KMS-11 (cell line): Measurements from ENCODE around the gene MTMR2.

Experiments
- H2AFZ ChIP-seq: fragments of 200-600 bp; sonication (generic); 2 replicates; pipeline ENCODE4 v1.6.1; 2016; ENCODE audit warnings: antibody characterized with exemption, mixed run types, low read depth
- H3K27ac ChIP-seq: fragments of 200-600 bp; sonication (generic); 2 replicates; pipeline ENCODE4 v1.6.1; 2016; ENCODE audit warnings: mild to moderate bottlenecking, mixed run types
- H3K27me3 ChIP-seq: fragments of 200-600 bp; sonication (generic); 2 replicates; pipeline ENCODE4 v1.6.1; 2017; ENCODE audit warnings: mild to moderate bottlenecking, low read depth, mixed run types, moderate library complexity; ENCODE audit not compliant: insufficient read depth
- H3K36me3 ChIP-seq: fragments of 200-600 bp; sonication (generic); 2 replicates; pipeline ENCODE4 v1.6.1; 2017; ENCODE audit warnings: mild to moderate bottlenecking, mixed run types; ENCODE audit not compliant: insufficient read depth
- H3K4me1 ChIP-seq: fragments of 200-600 bp; sonication (generic); 2 replicates; pipeline ENCODE4 v1.6.1; 2016; ENCODE audit warnings: mild to moderate bottlenecking, low read depth, mixed run types; ENCODE audit not compliant: poor library complexity, severe bottlenecking
- H3K4me2 ChIP-seq: fragments of 200-600 bp; sonication (generic); 2 replicates; pipeline ENCODE4 v1.7.0; 2016; ENCODE audit warnings: mild to moderate bottlenecking, mixed run types
- H3K4me3 ChIP-seq: fragments of 200-600 bp; sonication (generic); IDR thresholded peaks from 2 replicates; pipeline ENCODE4 v1.6.1; 2017; ENCODE audit warnings: low read depth, low read length, mixed read lengths; ENCODE audit not compliant: insufficient read depth
- H3K79me2 ChIP-seq: fragments of 200-600 bp; sonication (generic); 2 replicates; pipeline ENCODE4 v1.6.1; 2016; ENCODE audit warnings: low read depth, mixed run types; ENCODE audit not compliant: insufficient read depth
- H3K9ac ChIP-seq: fragments of 200-600 bp; sonication (generic); 2 replicates; pipeline ENCODE4 v1.6.1; 2016; ENCODE audit warnings: mild to moderate bottlenecking, mixed run types
- H4K20me1 ChIP-seq: fragments of 200-600 bp; sonication (generic); 2 replicates; pipeline ENCODE4 v1.6.1; 2016; ENCODE audit warnings: mild to moderate bottlenecking, mixed run types; ENCODE audit not compliant: insufficient read depth
- CTCF ChIP-seq: fragments of 200-600 bp; sonication (generic); conservative IDR thresholded peaks from 2 replicates; pipeline ENCODE4 v1.6.1; 2017; ENCODE audit warnings: low read depth, mild to moderate bottlenecking, antibody characterized with exemption, low read length, moderate library complexity, mixed read lengths

MTMR2 gene

GRCh38 chr11:95795627-95796295, 128.1 kb downstream of the MTMR2 start:
- Histone ChIP-seq H3K9ac (no peak overlapping the region), H3K27me3 (no peaks in the 10 kb centered on the region), H3K36me3 (no peaks in the 10 kb centered on the region), H3K4me2 (no peak overlapping the region), H2AFZ (no peak overlapping the region), H3K79me2 (peaks cover 32% of the 10 kb centered on the region), H3K27ac (no peak overlapping the region), H4K20me1 (no peaks in the 10 kb centered on the region), H3K4me3 (no peak overlapping the region), H3K4me1 (peaks cover 11% of the 10 kb centered on the region)
- no peak for TF ChIP-seq CTCF

GRCh38 chr11:95794086-95794485, 129.8 kb downstream of the MTMR2 start:
- Histone ChIP-seq H3K4me3 (no peak overlapping the region), H3K27me3 (no peaks in the 10 kb centered on the region), H3K4me2 (no peak overlapping the region), H3K36me3 (no peaks in the 10 kb centered on the region), H2AFZ (no peak overlapping the region), H3K27ac (no peak overlapping the region), H3K9ac (no peak overlapping the region), H4K20me1 (no peaks in the 10 kb centered on the region), H3K4me1 (peaks cover 11% of the 10 kb centered on the region), H3K79me2 (peaks cover 32% of the 10 kb centered on the region)
- TF ChIP-seq CTCF = no peak

DNA sequence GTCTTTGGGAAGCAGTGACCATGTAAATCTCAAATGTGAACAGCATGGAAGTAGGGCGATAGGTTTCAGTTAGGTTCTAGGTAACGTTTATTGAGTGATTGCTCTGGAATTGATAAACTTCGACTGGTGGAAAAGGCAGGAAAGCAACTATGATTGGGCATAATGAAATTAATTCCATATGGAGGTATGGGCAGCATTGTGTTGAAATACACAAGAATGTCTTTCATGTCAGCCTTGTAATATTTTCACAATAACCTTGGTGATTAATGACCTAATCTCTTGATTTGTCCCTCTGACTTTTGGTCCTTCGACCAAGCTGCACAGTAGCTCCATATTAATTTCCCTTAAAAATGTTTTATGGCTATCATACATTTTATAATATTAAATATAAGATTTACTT, 130.8 kb downstream of the MTMR2 start:
- H3K4me2 ChIP-seq = no peak overlapping the region
- peaks cover 15% of the 10 kb centered on the region for H3K4me1 ChIP-seq
- H3K27ac ChIP-seq = no peak overlapping the region
- no peak overlapping the region for H3K9ac ChIP-seq
- H3K36me3 ChIP-seq = no peaks in the 10 kb centered on the region
- H3K27me3 ChIP-seq = no peaks in the 10 kb centered on the region
- no peaks in the 10 kb centered on the region for H4K20me1 ChIP-seq
- TF ChIP-seq CTCF = no peak
- no peak overlapping the region for H3K4me3 ChIP-seq
- no peak overlapping the region for H2AFZ ChIP-seq
- H3K79me2 ChIP-seq = peaks cover 39% of the 10 kb centered on the region

- H3K4me1 ChIP-seq = peaks cover 19% of the 10 kb centered on the region
- no peak overlapping the region for H2AFZ ChIP-seq
- no peaks in the 10 kb centered on the region for H3K36me3 ChIP-seq
- H3K79me2 ChIP-seq = peaks cover 43% of the 10 kb centered on the region
- no peak overlapping the region for H3K27ac ChIP-seq
- no peaks in the 10 kb centered on the region for H4K20me1 ChIP-seq
- no peak overlapping the region for H3K4me3 ChIP-seq
- no peak for TF ChIP-seq CTCF
- no peak overlapping the region for H3K9ac ChIP-seq
- no peak overlapping the region for H3K4me2 ChIP-seq
- no peaks in the 10 kb centered on the region for H3K27me3 ChIP-seq
Observed at GRCh38 chr11:95792700-95793099, 131.2 kb downstream of the MTMR2 start.
